HepG2 (cell line): ENCODE results near the gene MC1R. TPM values are rescaled to one million over a fixed set of nuclear protein-coding genes. Genes with fewer than 3 reads are reported as not detected.

Experiments used
- CSRNP2 ChIP-seq: sonication (generic); formaldehyde crosslinking; conservative IDR thresholded peaks from 2 replicates; pipeline ENCODE4 v1.8.0; 2022; ENCODE audit warnings: low read depth, missing genetic modification reagents
- CTCF ChIP-seq: sonication (generic); formaldehyde crosslinking; IDR thresholded peaks from 2 replicates; pipeline ENCODE4 v1.5.0; 2020; ENCODE audit warnings: mild to moderate bottlenecking, missing genetic modification reagents, moderate library complexity
- KLF12 ChIP-seq: sonication (generic); formaldehyde crosslinking; IDR thresholded peaks from 2 replicates; pipeline ENCODE4 v1.4.0; 2020; ENCODE audit warnings: missing genetic modification reagents, borderline replicate concordance
- SATB2 ChIP-seq: sonication (generic); formaldehyde crosslinking; IDR thresholded peaks from 2 replicates; pipeline ENCODE4 v1.5.0; 2020; ENCODE audit warnings: missing genetic modification reagents
- ZBTB40 ChIP-seq, 2 experiments: fragments of 450-650 bp in 1 of 2; sonication (generic) in 1 of 2; formaldehyde crosslinking in 1 of 2; IDR thresholded peaks; 2 replicates each; pipeline versions ENCODE4 v1.6.1 to v1.8.0; 2016 to 2022; ENCODE audit warnings: antibody characterized with exemption in 1 of 2, mild to moderate bottlenecking in 1 of 2, missing genetic modification reagents in 1 of 2
- ZNF224 ChIP-seq: sonication (generic); formaldehyde crosslinking; IDR thresholded peaks from 2 replicates; pipeline ENCODE4 v1.5.0; 2020; ENCODE audit warnings: mild to moderate bottlenecking, missing genetic modification reagents
- ZNF3 ChIP-seq: IDR thresholded peaks from 2 replicates; pipeline ENCODE4 v1.7.0; 2017; ENCODE audit warnings: inconsistent platforms
- ZNF350 ChIP-seq: sonication (generic); formaldehyde crosslinking; IDR thresholded peaks from 2 replicates; pipeline ENCODE4 v1.4.0; 2020; ENCODE audit warnings: mild to moderate bottlenecking, low read depth, missing genetic modification reagents, borderline replicate concordance
- ZNF567 ChIP-seq: sonication (generic); formaldehyde crosslinking; IDR thresholded peaks from 2 replicates; pipeline ENCODE4 v1.8.1; 2023; ENCODE audit warnings: mild to moderate bottlenecking, missing genetic modification reagents, borderline replicate concordance
- ZNF629 ChIP-seq: sonication (generic); formaldehyde crosslinking; conservative IDR thresholded peaks from 2 replicates; pipeline ENCODE4 v1.5.0; 2020; ENCODE audit warnings: missing genetic modification reagents
- polyA plus RNA-seq, 8 experiments: library from polyadenylated mRNA; depleted of rRNA in 3 of 8; stranded (reverse) in 7 of 8; unstranded in 1 of 8; fragments of >200 nt; fragmentation: Illumina TruSeq in 4 of 8; extraction: Trizol in 4 of 8; gene quantifications; 2 replicates each; pipeline versions ENCODE4 v1.2.1 to v1.2.3, GENCODE V29; 2011 to 2016; ENCODE audit warnings: low read depth in 4 of 8, missing spikeins in 1 of 8, mixed read lengths in 1 of 8; ENCODE audit not compliant: insufficient read depth in 1 of 8
- total RNA-seq, 5 experiments: library from RNA; depleted of rRNA; stranded (reverse); fragments of >200 nt; fragmentation: Illumina TruSeq; extraction: Trizol; gene quantifications; 2 replicates each; pipeline ENCODE4 v1.2.3, GENCODE V29; 2016; ENCODE audit warnings: low read depth in 1 of 5
- TF ChIP-seq, protein P1 (sequence below): fragments of 450-650 bp; IDR thresholded peaks from 2 replicates; pipeline ENCODE4 v1.6.1; 2016
- TF ChIP-seq, protein P2 (sequence below): sonication (generic); formaldehyde crosslinking; conservative IDR thresholded peaks from 2 replicates; pipeline ENCODE4 v1.8.0; 2022; ENCODE audit warnings: mild to moderate bottlenecking, moderate library complexity, missing genetic modification reagents

MC1R gene
- total and polyA plus RNA-seq, 2 of the 13 experiments (the other 11 are each of a cell fraction or from before 2014, with no cell fraction given) = 9.1 to 14.8 TPM

GRCh38 chr16:89917773-89918452 is 749 bp upstream of the MC1R start (continued):
- peak; percentile 74; the same call in 1 of the 2 replicates for TF ChIP-seq ZNF3 (CRISPR knock-in tag)
- TF ChIP-seq CSRNP2 = no peak
- peak; percentile 99 for TF ChIP-seq KLF12 (CRISPR knock-in tag)
- TF ChIP-seq ZNF224 (CRISPR knock-in tag) = no peak; the same call in none of the 2 replicates
- peak; percentile 46; the same call in 1 of the 2 replicates for TF ChIP-seq CTCF
- peak; percentile 94 for TF ChIP-seq SATB2
- TF ChIP-seq, protein P1, sequence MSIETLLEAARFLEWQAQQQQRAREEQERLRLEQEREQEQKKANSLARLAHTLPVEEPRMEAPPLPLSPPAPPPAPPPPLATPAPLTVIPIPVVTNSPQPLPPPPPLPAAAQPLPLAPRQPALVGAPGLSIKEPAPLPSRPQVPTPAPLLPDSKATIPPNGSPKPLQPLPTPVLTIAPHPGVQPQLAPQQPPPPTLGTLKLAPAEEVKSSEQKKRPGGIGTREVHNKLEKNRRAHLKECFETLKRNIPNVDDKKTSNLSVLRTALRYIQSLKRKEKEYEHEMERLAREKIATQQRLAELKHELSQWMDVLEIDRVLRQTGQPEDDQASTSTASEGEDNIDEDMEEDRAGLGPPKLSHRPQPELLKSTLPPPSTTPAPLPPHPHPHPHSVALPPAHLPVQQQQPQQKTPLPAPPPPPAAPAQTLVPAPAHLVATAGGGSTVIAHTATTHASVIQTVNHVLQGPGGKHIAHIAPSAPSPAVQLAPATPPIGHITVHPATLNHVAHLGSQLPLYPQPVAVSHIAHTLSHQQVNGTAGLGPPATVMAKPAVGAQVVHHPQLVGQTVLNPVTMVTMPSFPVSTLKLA = peak; percentile 85
- TF ChIP-seq ZNF629 (CRISPR knock-in tag) = peak; percentile 75
- TF ChIP-seq, protein P2, sequence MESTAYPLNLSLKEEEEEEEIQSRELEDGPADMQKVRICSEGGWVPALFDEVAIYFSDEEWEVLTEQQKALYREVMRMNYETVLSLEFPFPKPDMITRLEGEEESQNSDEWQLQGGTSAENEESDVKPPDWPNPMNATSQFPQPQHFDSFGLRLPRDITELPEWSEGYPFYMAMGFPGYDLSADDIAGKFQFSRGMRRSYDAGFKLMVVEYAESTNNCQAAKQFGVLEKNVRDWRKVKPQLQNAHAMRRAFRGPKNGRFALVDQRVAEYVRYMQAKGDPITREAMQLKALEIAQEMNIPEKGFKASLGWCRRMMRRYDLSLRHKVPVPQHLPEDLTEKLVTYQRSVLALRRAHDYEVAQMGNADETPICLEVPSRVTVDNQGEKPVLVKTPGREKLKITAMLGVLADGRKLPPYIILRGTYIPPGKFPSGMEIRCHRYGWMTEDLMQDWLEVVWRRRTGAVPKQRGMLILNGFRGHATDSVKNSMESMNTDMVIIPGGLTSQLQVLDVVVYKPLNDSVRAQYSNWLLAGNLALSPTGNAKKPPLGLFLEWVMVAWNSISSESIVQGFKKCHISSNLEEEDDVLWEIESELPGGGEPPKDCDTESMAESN (CRISPR knock-in tag) = peak; percentile 98
- TF ChIP-seq ZNF567 (CRISPR knock-in tag) = peak; percentile 97
- TF ChIP-seq ZBTB40 (IDR thresholded peaks at IDR 0.05) = no peak
- peak; percentile 89 for TF ChIP-seq ZBTB40 (CRISPR knock-in tag; IDR thresholded peaks at IDR 0.05)
- TF ChIP-seq ZNF350 (CRISPR knock-in tag) = peak; percentile 93
